Embryonic facial prominence (tissue), 1 donor: ENCODE results near the gene SRSF11.
"Not testable (repeated sequence)": the region's sequence is repeated elsewhere in the genome, so short reads cannot be mapped to it uniquely, and the experiment has no call there.

Experiments
- DNase-seq: peaks from one replicate; pipeline ENCODE4 v3.0.0-alpha.2; 2016; ENCODE audit errors: extremely low spot score

SRSF11 gene

GRCh38 chr1:70221238-70222121 is at the start of gene SRSF11:
TSS of gene SRSF11 (plus strand) at chr1:70221380. CDS start at chr1:70221637, 257 bp downstream.
- DNase-seq = peak; percentile 86

- DNase-seq = no peak
These were observed 49.7 kb upstream of the SRSF11 start for GRCh38 chr1:70171512-70171911.

GRCh38 chr1:70185181-70185580 is 36.0 kb upstream of the SRSF11 start:
- not testable (repeated sequence) for DNase-seq

GRCh38 chr1:70188522-70188921 is 32.7 kb upstream of the SRSF11 start:
- DNase-seq = no peak

- DNase-seq = no peak
These were observed 31.0 kb upstream of the SRSF11 start for GRCh38 chr1:70190180-70190579.

- not testable (repeated sequence) for DNase-seq
These were observed 28.7 kb upstream of the SRSF11 start for GRCh38 chr1:70192446-70192845.

- no peak for DNase-seq
These were observed 26.6 kb upstream of the SRSF11 start for GRCh38 chr1:70194601-70195000.

- DNase-seq = no peak
These were observed 25.8 kb upstream of the SRSF11 start for GRCh38 chr1:70195342-70195741.

GRCh38 chr1:70196333-70196732 is 24.8 kb upstream of the SRSF11 start:
- no peak for DNase-seq

GRCh38 chr1:70200065-70200464 is 21.1 kb upstream of the SRSF11 start:
- no peak for DNase-seq

- DNase-seq = no peak
These were observed 18.9 kb upstream of the SRSF11 start for GRCh38 chr1:70202173-70202758.

- DNase-seq = no peak
These were observed 17.0 kb upstream of the SRSF11 start for GRCh38 chr1:70204139-70204538.

GRCh38 chr1:70204600-70204999 is 16.6 kb upstream of the SRSF11 start:
- DNase-seq = no peak

- peak; percentile 18 for DNase-seq
These were observed 16.1 kb upstream of the SRSF11 start for GRCh38 chr1:70205071-70205433.

- peak; percentile 88 for DNase-seq
These were observed 15.6 kb upstream of the SRSF11 start, which contains the start of gene LRRC40 for GRCh38 chr1:70205434-70206118. TSS of gene LRRC40 (minus strand) at chr1:70205579. CDS start at chr1:70205540, 39 bp downstream.

GRCh38 chr1:70206833-70207232 is 14.3 kb upstream of the SRSF11 start:
- DNase-seq = not testable (repeated sequence)

GRCh38 chr1:70207492-70207891 is 13.7 kb upstream of the SRSF11 start:
- no peak for DNase-seq

- DNase-seq = no peak
These were observed 12.9 kb upstream of the SRSF11 start for GRCh38 chr1:70208292-70208691.

GRCh38 chr1:70210820-70211219 is 10.4 kb upstream of the SRSF11 start:
- no peak for DNase-seq

- no peak for DNase-seq
These were observed 9.6 kb upstream of the SRSF11 start for GRCh38 chr1:70211541-70211940.

- no peak for DNase-seq
These were observed 1.2 kb upstream of the SRSF11 start for GRCh38 chr1:70220015-70220414.

GRCh38 chr1:70220517-70221237 is 503 bp upstream of the SRSF11 start:
- DNase-seq = no peak
